Esophagus squamous epithelium (tissue), 5 donors: ENCODE measurements around the gene LY86. TPM values are rescaled to one million over a fixed set of nuclear protein-coding genes. Genes with fewer than 3 reads are reported as not detected.

ENCODE experiments used
- DNase-seq: peaks from one replicate; lab custom pipeline; 2025; lab: John Stamatoyannopoulos, UW
- H3K27ac ChIP-seq, 4 donors: fragments of 200-600 bp; sonication (generic); one replicate each; pipeline ENCODE4 v1.5.1; 2016 to 2019; ENCODE audit warnings: mild to moderate bottlenecking in 1 of 4
- H3K27me3 ChIP-seq, 4 donors: fragments of 200-600 bp; sonication (generic); 1 replicate in 3 of 4; 2 replicates in 1 of 4; pipeline versions ENCODE4 v1.5.1 to v1.6.0; 2017 to 2021; ENCODE audit warnings: antibody characterized with exemption in 1 of 4
- H3K36me3 ChIP-seq, 3 donors: fragments of 200-600 bp; sonication (generic); one replicate each; pipeline ENCODE4 v1.5.1; 2016 to 2019
- H3K4me1 ChIP-seq, 3 donors: fragments of 200-600 bp; sonication (generic); one replicate each; pipeline ENCODE4 v1.5.1; 2017 to 2019
- H3K4me3 ChIP-seq, 4 donors: fragments of 200-600 bp; sonication (generic); 1 replicate in 3 of 4; 2 replicates in 1 of 4; pipeline ENCODE4 v1.5.1; 2016 to 2019; ENCODE audit warnings: mild to moderate bottlenecking in 2 of 4, moderate library complexity in 1 of 4
- H3K9me3 ChIP-seq, 3 donors: fragments of 200-600 bp; sonication (generic); one replicate each; pipeline ENCODE4 v1.5.1; 2016 to 2019
- POLR2A ChIP-seq, 4 donors: fragments of 450-650 bp; IDR thresholded peaks; one replicate each; pipeline ENCODE4 v1.6.1; 2017; ENCODE audit warnings: antibody characterized with exemption in 4 of 4, mild to moderate bottlenecking in 4 of 4, moderate library complexity in 3 of 4
- WGBS, 2 donors: methylation state at CpG; one replicate each; pipeline ENCODE4 v1.1.5; 2018; 5-methylcytosine and 5-hydroxymethylcytosine counted together
- intact Hi-C: fragments of 100-400 bp; cut with DNase I; formaldehyde crosslinking; loops from one replicate; pipeline ENCODE4 v1.15.0; 2022
- total RNA-seq, 4 donors: library from RNA; depleted of rRNA; stranded (reverse); fragments of >200 nt; gene quantifications; one replicate each; pipeline ENCODE4 v1.1.0, GENCODE V29; 2016
- TF ChIP-seq, protein P1 (sequence below), 6 experiments: fragments of 450-650 bp in 4 of 6; fragments of 200-600 bp in 2 of 6; sonication (generic) in 2 of 6; IDR thresholded peaks; one replicate each; pipeline ENCODE4 v1.5.1; 2016 to 2019; ENCODE audit warnings: antibody characterized with exemption in 6 of 6, mild to moderate bottlenecking in 4 of 6, moderate library complexity in 4 of 6
- donor health status: DM: yes; HTN: yes; CAD: no.

The LY86 gene
- total RNA-seq, 4 donors from 2014 or later: 2.3 TPM; not detected in 2

DNA sequence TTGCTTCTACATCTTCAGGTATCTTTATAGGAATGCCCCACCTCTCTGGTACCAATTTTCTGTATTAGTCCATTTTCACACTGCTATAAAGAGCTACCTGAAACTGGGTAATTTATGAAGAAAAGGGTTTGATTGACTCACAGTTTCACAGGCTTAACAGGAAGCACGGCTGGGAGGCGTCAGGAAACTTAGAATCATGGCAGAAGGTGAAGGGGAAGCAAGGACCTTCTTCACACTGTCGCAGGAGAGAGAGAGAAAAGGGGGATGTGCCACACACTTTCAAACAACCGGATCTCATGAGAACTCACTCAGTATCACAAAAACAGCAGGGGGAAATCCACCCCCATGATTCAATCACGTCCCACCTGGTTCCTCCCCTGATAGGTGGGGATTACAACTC is 24.4 kb upstream of the LY86 start:
- peaks cover 0 to 41% (median 0%) of the 10 kb centered on the region in 4 donors for H3K27me3 ChIP-seq
- H3K9me3 ChIP-seq: no peaks in the 10 kb centered on the region
- no peak overlapping the region for H3K4me3 ChIP-seq
- 58 to 66% methylated on average over 4 to 5 of the region's 5 CpGs for WGBS, 2 donors
- no peak for TF ChIP-seq POLR2A (IDR thresholded peaks at IDR 0.05)
- TF ChIP-seq, protein P1, sequence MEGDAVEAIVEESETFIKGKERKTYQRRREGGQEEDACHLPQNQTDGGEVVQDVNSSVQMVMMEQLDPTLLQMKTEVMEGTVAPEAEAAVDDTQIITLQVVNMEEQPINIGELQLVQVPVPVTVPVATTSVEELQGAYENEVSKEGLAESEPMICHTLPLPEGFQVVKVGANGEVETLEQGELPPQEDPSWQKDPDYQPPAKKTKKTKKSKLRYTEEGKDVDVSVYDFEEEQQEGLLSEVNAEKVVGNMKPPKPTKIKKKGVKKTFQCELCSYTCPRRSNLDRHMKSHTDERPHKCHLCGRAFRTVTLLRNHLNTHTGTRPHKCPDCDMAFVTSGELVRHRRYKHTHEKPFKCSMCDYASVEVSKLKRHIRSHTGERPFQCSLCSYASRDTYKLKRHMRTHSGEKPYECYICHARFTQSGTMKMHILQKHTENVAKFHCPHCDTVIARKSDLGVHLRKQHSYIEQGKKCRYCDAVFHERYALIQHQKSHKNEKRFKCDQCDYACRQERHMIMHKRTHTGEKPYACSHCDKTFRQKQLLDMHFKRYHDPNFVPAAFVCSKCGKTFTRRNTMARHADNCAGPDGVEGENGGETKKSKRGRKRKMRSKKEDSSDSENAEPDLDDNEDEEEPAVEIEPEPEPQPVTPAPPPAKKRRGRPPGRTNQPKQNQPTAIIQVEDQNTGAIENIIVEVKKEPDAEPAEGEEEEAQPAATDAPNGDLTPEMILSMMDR (IDR thresholded peaks at IDR 0.05): no peak
- H3K4me1 ChIP-seq: no peaks in the 10 kb centered on the region
- no peak overlapping the region for H3K27ac ChIP-seq
- intact Hi-C loops: no loop called here
- no peak for DNase-seq
- no peaks in the 10 kb centered on the region for H3K36me3 ChIP-seq

DNA sequence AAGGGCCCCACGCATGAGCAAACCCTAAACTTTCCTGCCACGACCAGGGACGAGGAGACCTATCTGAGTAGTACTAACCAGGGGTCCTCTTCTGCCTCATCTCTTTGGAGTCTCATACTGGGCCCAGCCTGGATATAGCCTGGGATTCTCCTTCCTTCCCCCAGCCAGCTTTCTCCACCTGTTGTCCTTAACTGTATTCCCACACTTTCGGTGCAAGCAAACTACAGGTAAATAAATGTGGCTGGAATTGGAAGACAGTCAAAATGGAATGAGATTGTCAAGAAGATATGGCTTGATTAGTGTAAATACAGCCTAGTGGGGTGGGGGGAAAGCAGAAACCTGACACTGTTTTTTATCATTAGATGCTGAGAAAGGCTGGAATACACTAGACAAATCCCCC is 23.5 kb upstream of the LY86 start:
- intact Hi-C loops: no loop called here
- H3K4me3 ChIP-seq: no peak overlapping the region
- no peak for DNase-seq
- H3K36me3 ChIP-seq: no peaks in the 10 kb centered on the region
- no peaks in the 10 kb centered on the region for H3K9me3 ChIP-seq
- 57 to 85% methylated on average over 1 to 4 of the region's 4 CpGs for WGBS, 2 donors
- H3K4me1 ChIP-seq: no peaks in the 10 kb centered on the region
- peaks cover 0 to 42% (median 0%) of the 10 kb centered on the region in 4 donors for H3K27me3 ChIP-seq
- TF ChIP-seq, protein P1 (IDR thresholded peaks at IDR 0.05): no peak
- TF ChIP-seq POLR2A (IDR thresholded peaks at IDR 0.05): no peak
- H3K27ac ChIP-seq: no peak overlapping the region

DNA sequence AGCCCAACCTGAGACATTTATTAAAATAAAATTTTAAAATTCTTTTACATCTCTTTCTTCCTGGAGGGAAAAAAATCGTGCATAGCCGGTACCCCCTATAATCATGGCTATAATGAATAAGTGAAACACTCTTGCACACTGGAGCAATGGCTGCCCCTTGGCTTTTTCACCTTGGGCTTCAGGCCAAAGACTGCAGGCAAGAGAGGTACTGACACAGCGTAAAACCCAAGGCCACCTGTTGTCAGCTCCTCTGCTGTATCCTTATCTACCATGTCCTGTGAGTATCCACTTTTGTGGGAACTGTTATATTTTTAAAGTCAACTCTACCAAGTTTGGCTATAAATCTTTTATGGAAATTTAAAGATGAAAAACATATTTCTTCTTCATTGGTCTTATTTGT is 23.0 kb upstream of the LY86 start:
- intact Hi-C loops: no loop called here
- DNase-seq: no peak
- H3K27me3 ChIP-seq: peaks cover 0 to 42% (median 0%) of the 10 kb centered on the region in 4 donors
- 84 to 87% methylated on average over 3 of the region's 3 CpGs for WGBS, 2 donors
- H3K4me3 ChIP-seq: no peak overlapping the region
- no peaks in the 10 kb centered on the region for H3K9me3 ChIP-seq
- H3K36me3 ChIP-seq: no peaks in the 10 kb centered on the region
- TF ChIP-seq, protein P1 (IDR thresholded peaks at IDR 0.05): no peak
- TF ChIP-seq POLR2A (IDR thresholded peaks at IDR 0.05): no peak
- H3K4me1 ChIP-seq: no peaks in the 10 kb centered on the region
- H3K27ac ChIP-seq: no peak overlapping the region

DNA sequence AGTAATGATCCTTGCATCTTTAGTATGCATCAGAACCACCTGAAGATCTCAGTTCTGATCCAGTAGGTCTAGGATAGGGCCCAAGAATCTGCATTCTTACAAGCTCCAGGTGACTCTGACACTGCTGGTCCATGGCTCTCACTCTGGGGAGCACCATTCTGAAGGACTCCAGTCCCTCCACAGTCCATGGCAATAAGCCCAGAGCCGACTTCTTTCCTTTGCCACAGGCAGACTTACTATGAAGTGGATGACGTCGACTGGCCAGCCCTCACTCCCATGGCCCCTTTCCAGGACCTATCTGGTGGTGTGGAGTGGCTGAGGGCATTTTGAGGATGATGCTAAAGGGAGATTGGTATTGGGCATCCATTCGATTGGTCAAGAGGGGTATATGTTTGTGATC is 21.8 kb upstream of the LY86 start:
- 80 to 100% methylated on average over 2 to 4 of the region's 4 CpGs for WGBS, 2 donors
- H3K4me3 ChIP-seq: no peak overlapping the region
- TF ChIP-seq, protein P1 (IDR thresholded peaks at IDR 0.05): no peak
- TF ChIP-seq POLR2A (IDR thresholded peaks at IDR 0.05): no peak
- H3K4me1 ChIP-seq: no peaks in the 10 kb centered on the region
- no peaks in the 10 kb centered on the region for H3K36me3 ChIP-seq
- DNase-seq: no peak
- no peak overlapping the region for H3K27ac ChIP-seq
- peaks cover 0 to 44% (median 0%) of the 10 kb centered on the region in 4 donors for H3K27me3 ChIP-seq
- intact Hi-C loops: no loop called here
- no peaks in the 10 kb centered on the region for H3K9me3 ChIP-seq

DNA sequence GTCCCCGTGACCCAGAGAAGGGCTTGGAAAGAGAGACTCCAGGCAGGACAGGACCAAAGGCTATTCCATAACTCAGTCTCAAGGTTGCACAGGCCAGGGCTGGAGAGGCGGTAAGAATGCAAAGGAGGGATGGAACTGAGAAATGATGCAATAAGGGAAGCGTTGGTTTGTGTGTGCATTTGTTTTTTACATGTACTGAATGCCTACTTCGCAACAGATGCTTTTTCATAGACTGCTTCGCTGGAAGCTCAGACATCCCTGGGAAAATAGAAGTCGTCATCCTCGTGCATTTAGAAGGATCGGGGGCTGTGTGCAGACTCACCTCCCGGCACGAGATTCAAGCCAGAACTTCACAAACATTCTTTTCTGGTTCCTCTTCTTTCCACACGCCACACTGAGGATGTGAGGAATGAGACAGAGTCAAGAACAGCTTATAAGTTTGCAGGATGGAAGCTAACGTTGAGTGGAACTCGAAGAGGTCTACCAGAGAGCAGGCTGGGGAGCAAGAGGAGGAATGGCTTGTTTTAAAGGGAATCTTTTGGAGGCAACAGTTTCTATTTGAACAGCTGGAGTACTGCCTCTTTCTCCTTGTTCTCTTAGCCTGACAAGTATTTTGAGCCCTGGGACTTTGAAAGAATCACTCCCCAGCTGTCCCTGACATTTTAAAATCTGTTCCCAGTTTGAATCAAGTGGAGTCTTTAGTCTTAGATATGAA is 19.3 kb upstream of the LY86 start:
- TF ChIP-seq, protein P1 (IDR thresholded peaks at IDR 0.05): no peak
- TF ChIP-seq POLR2A (IDR thresholded peaks at IDR 0.05): no peak
- DNase-seq: no peak
- H3K36me3 ChIP-seq: no peaks in the 10 kb centered on the region
- no peaks in the 10 kb centered on the region for H3K4me1 ChIP-seq
- H3K9me3 ChIP-seq: no peaks in the 10 kb centered on the region
- no peak overlapping the region for H3K27ac ChIP-seq
- intact Hi-C loops: no loop called here
- WGBS, 2 donors: 71 to 74% methylated on average over 13 of the region's 13 CpGs
- H3K27me3 ChIP-seq: peaks cover 0 to 44% (median 0%) of the 10 kb centered on the region in 4 donors
- no peak overlapping the region for H3K4me3 ChIP-seq
